ENCODE results near the gene NPSR1. TPM values are rescaled to one million over a fixed set of nuclear protein-coding genes. Genes with fewer than 3 reads are reported as not detected.

Gene NPSR1
- total RNA-seq, 4 donors from 2014 or later, result 0.95 to 9.7 TPM; not detected in 2

- in situ Hi-C loops (cut with MboI; ENCODE audit: low pct_ligation_motif_present in 1 of 4, low pct_unique_long_range_greater_than_20kb in 1 of 4, low sequenced_read_pairs in 3 of 4), result no loop called here
Observed at GRCh38 chr7:34831436-34831835, 173.4 kb downstream of the NPSR1 start.

DNA sequence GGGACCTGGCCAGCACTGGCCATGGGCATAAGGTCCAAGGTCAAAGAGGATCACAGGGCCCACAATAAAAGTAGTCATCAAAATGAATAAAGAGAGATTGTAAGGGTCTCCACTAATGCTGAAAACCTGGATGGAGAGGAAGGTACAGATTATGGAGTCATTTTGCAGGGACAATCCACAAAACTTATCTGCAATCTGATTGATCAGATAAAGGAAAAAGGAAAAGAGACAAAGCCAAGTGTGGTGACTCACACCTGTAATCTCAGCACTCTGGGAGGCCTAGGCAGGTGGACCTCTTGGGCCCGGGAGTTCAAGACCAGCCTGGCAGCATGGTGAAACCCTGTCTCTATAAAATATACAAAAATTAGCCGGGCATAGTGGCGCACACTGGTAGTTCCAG lies 174.0 kb downstream of the NPSR1 start:
- no peak overlapping the region for H3K4me3 ChIP-seq
- no peak overlapping the region for H3K27ac ChIP-seq
- 85 to 94% methylated on average over 2 to 3 of the region's 3 CpGs for WGBS, 2 donors (ENCODE audit: low coverage in 1 of 2)
- H3K9me3 ChIP-seq, result no peaks in the 10 kb centered on the region
- TF ChIP-seq, protein P1, sequence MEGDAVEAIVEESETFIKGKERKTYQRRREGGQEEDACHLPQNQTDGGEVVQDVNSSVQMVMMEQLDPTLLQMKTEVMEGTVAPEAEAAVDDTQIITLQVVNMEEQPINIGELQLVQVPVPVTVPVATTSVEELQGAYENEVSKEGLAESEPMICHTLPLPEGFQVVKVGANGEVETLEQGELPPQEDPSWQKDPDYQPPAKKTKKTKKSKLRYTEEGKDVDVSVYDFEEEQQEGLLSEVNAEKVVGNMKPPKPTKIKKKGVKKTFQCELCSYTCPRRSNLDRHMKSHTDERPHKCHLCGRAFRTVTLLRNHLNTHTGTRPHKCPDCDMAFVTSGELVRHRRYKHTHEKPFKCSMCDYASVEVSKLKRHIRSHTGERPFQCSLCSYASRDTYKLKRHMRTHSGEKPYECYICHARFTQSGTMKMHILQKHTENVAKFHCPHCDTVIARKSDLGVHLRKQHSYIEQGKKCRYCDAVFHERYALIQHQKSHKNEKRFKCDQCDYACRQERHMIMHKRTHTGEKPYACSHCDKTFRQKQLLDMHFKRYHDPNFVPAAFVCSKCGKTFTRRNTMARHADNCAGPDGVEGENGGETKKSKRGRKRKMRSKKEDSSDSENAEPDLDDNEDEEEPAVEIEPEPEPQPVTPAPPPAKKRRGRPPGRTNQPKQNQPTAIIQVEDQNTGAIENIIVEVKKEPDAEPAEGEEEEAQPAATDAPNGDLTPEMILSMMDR (IDR thresholded peaks at IDR 0.05), result no peak
- TF ChIP-seq EP300 (IDR thresholded peaks at IDR 0.05; ENCODE audit: low read depth), result no peak
- no peak for TF ChIP-seq POLR2A (IDR thresholded peaks at IDR 0.05)
- no peak for TF ChIP-seq POLR2AphosphoS5 (IDR thresholded peaks at IDR 0.05)
- no peak for DNase-seq
- in situ Hi-C loops (cut with MboI; ENCODE audit: low pct_ligation_motif_present in 1 of 4, low pct_unique_long_range_greater_than_20kb in 1 of 4, low sequenced_read_pairs in 3 of 4) (no loop called here), intact Hi-C loops (cut with DNase I; ENCODE audit: low total_unique reads) (no loop called here)
- no peaks in the 10 kb centered on the region for H3K27me3 ChIP-seq
- no peaks in the 10 kb centered on the region for H3K4me1 ChIP-seq
- H3K36me3 ChIP-seq, result no peaks in the 10 kb centered on the region

More at GRCh38 chr7:34831436-34831835, 173.4 kb downstream of the NPSR1 start:
- H3K36me3 ChIP-seq, result no peaks in the 10 kb centered on the region
- TF ChIP-seq POLR2A (IDR thresholded peaks at IDR 0.05), result no peak
- TF ChIP-seq EP300 (IDR thresholded peaks at IDR 0.05; ENCODE audit: low read depth), result no peak
- TF ChIP-seq POLR2AphosphoS5 (IDR thresholded peaks at IDR 0.05), result no peak
- TF ChIP-seq, protein P1 (IDR thresholded peaks at IDR 0.05), result no peak
- intact Hi-C loops (cut with DNase I; ENCODE audit: low total_unique reads), result no loop called here
- WGBS, 2 donors (ENCODE audit: low coverage in 1 of 2), result 86 to 100% methylated on average over 1 of the region's 1 CpG
- no peak overlapping the region for H3K4me3 ChIP-seq
- H3K9me3 ChIP-seq, result no peaks in the 10 kb centered on the region
- no peaks in the 10 kb centered on the region for H3K27me3 ChIP-seq
- DNase-seq, result no peak
- no peaks in the 10 kb centered on the region for H3K4me1 ChIP-seq
- H3K27ac ChIP-seq, result no peak overlapping the region

DNA sequence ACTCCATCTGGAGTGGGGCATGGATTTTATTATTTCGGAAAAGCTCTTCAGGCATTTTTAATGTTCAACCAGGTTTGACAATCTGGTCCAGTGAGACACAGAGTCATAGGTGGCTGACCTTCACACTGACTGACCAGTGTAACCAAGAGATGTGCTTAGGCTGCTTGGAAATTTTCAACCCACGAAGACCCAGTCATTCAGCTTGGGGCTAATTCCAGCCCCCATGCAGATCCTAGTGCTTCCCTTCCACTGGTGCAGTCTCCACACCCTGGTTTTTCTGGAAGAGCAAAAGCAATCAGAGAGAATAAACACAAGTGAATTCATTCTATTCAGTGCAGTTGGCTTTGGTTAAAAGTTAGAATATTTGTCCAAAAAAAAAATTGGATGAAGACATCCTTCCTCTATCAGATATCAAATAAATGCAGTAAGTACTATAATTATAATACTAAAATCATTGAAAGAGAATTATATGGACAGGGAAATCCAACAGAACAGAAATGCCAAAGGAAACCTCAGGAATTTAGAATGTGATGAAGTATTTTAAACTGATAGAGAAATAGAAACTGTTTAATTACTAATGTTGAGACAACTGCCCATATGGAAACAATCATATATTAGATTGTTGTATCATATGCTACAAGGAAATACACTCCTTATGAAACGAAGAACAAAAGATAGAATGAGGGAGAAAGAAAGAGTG lies 178.0 kb downstream of the NPSR1 start:
- Histone ChIP-seq H3K4me3 (no peak overlapping the region), H3K9me3 (no peaks in the 10 kb centered on the region), H3K27me3 (no peaks in the 10 kb centered on the region), H3K36me3 (no peaks in the 10 kb centered on the region), H3K27ac (no peak overlapping the region), H3K4me1 (no peaks in the 10 kb centered on the region)
- DNase-seq, result no peak
- TF ChIP-seq POLR2A (IDR thresholded peaks at IDR 0.05), result no peak
- TF ChIP-seq EP300 (IDR thresholded peaks at IDR 0.05; ENCODE audit: low read depth), result no peak
- TF ChIP-seq POLR2AphosphoS5 (IDR thresholded peaks at IDR 0.05), result no peak
- TF ChIP-seq, protein P1 (IDR thresholded peaks at IDR 0.05), result no peak
- intact Hi-C loops (cut with DNase I; ENCODE audit: low total_unique reads) (no loop called here), in situ Hi-C loops (cut with MboI; ENCODE audit: low pct_ligation_motif_present in 1 of 4, low pct_unique_long_range_greater_than_20kb in 1 of 4, low sequenced_read_pairs in 3 of 4) (no loop called here)
- 45 to 65% methylated on average over 1 to 3 of the region's 3 CpGs for WGBS, 2 donors (ENCODE audit: low coverage in 1 of 2)

GRCh38 chr7:34837316-34837715 lies 179.3 kb downstream of the NPSR1 start:
- no peak for DNase-seq
- Histone ChIP-seq H3K4me3 (no peak overlapping the region), H3K27me3 (no peaks in the 10 kb centered on the region), H3K9me3 (no peaks in the 10 kb centered on the region), H3K36me3 (no peaks in the 10 kb centered on the region), H3K27ac (no peak overlapping the region), H3K4me1 (no peaks in the 10 kb centered on the region)
- TF ChIP-seq, protein P1 (IDR thresholded peaks at IDR 0.05), result no peak
- TF ChIP-seq EP300 (IDR thresholded peaks at IDR 0.05; ENCODE audit: low read depth) (no peak), POLR2AphosphoS5 (IDR thresholded peaks at IDR 0.05) (no peak), POLR2A (IDR thresholded peaks at IDR 0.05) (no peak)
- WGBS, 2 donors (ENCODE audit: low coverage in 1 of 2), result 50 to 51% methylated on average over 1 to 2 of the region's 2 CpGs
- in situ Hi-C loops (cut with MboI; ENCODE audit: low pct_ligation_motif_present in 1 of 4, low pct_unique_long_range_greater_than_20kb in 1 of 4, low sequenced_read_pairs in 3 of 4) (no loop called here), intact Hi-C loops (cut with DNase I; ENCODE audit: low total_unique reads) (no loop called here)
